Raji (cell line): ENCODE data around the gene FRY.

Source experiments
- POLR2A ChIP-seq: IDR thresholded peaks from 2 replicates; pipeline ENCODE4 v1.6.1; 2011; ENCODE audit warnings: low read depth, low read length, control low read depth; ENCODE audit not compliant: insufficient read depth

FRY gene

DNA sequence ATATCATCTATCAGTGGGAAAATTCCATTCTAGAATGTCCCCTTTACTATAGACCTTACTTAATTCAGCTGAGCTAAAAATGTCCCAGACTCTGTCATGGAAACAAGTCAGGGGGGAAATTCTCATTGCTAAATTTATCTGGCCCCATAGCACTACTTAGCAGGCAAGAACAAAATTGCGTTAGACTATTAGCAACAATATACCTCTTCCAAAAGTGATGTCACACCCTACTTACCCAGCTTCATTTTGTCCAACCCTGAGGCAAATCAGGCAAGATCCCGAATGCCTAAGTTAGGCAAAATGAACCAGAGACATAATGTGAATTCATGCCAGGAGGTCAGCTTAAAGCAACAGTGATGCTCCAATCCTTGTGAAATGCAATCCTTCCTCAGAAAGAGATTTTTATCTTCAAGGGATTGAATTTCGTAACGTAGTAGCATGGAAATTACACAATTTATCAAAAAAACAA is 93.7 kb downstream of the FRY start:
- no peak for TF ChIP-seq POLR2A

DNA sequence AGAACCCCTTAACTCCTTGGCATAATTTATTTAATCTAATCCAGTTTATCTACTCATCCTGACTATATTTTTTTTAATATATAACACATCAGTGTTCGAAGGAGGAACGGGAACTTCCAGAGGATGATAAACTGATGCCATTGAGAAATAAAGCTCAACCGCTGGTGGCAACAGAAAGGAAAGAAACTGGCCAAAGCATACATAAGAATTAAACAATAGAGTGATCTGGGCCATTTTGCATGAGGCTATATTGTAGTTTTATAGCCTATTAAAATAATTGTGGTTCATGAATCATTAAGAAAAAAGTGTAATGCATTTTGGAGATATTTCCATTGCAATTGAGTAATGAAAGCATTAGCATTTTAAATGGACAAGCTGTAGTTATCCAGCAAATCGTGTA is 94.2 kb downstream of the FRY start:
- TF ChIP-seq POLR2A: no peak

DNA sequence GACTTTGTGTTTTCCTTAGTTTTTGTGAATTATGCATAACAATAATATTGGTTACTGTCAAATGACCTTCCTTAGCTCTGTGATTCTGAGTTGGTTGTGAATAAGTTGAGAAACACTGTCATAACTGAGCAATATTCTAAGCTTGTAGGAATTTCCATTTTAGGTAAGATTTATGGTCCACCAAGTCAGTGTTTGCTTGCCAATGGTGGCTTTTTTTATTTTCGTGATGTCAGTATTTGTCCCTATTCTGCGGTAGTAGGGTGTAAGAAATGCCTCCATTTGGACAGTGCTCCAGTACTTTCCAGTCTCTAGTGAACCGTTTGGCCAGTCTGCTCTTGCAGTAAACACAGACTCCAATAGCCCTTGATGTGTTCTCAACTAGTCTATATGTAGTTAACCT is 94.7 kb downstream of the FRY start:
- no peak for TF ChIP-seq POLR2A

DNA sequence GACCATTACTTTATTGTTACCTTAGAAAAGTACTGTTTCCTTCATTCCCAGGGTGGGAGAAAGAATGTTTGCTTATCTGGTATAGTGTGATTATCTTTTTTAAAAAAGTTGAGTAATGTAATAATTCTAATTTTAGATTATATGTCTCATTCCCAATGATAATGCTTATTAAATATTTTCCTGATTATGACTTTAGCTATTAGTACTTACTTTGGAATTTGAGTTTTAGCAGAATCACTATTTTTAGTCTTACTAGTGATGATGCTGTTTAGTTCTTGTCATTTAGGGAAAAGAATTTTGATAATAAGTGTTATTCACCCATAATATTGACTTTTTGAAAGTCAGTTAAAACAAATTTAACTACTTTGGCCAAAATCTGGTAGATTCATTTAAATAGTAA is 95.2 kb downstream of the FRY start:
- TF ChIP-seq POLR2A: no peak

DNA sequence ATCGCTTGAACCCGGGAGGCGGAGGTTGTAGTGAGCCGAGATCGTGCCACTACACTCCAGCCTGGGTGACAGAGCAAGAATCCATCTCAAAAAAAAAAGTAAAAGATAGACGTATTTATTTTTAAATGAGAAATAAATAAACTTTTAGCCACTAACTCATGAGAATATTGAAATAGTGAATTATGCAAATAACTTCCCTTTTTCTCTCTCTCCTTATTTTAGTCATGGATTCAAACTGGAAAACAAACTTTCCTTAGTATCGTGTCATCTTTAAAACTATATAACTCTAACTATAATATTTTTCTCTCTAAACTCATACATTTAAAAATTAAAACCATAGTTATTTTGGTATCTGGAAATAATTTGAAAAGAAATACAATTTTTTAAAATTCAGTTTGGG is 96.1 kb downstream of the FRY start:
- no peak for TF ChIP-seq POLR2A

DNA sequence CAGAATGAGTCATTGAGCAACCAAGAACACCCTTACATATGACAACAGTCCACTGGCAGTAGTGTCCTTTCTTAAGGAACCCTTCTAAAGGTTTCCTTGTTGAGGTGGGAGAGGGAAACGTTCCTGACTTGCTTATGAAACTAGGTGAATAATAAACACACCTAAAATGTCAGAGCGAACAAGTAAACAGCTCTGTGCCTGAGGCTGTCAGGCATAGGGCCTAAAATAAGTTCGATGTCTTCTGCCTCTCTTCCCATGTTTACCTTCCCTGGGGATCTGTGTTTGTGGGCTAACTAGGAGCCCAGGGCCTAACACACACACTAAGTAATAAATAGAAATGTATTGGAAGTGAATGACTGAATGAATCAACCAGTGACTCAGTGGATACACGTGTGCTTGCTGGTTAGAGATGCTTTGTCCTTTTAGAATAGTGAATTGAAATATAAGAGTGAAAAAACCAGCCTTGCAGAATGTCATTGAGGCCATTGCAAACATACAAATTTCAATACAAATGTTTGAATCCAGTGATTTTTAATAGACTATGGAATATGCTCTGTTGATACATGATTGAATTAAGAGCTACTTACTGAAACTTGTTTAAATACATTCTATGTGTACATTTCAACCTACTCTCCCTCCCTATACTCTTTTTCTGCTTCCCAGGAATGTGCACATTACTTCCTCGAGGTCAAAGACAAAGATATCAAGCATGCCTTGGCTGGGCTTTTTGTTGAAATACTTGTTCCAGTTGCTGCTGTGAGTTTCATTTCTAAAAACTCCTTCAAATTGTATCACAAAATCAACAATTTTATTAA is 102.9 kb downstream of the FRY start:
- no peak for TF ChIP-seq POLR2A

DNA sequence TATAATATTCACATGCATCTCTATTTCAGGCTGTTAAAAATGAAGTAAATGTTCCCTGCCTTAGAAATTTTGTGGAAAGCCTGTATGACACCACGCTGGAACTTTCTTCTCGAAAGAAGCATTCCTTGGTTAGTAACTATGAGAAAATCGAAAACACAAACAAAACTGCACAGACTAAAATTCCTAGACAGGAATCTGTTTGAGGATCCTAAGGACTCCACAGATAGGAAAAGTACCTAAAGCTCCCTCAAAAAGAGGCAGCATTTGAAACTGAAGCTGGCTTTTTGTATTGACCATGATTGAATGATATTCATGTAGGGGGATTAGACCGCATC is 103.4 kb downstream of the FRY start:
- TF ChIP-seq POLR2A: no peak

DNA sequence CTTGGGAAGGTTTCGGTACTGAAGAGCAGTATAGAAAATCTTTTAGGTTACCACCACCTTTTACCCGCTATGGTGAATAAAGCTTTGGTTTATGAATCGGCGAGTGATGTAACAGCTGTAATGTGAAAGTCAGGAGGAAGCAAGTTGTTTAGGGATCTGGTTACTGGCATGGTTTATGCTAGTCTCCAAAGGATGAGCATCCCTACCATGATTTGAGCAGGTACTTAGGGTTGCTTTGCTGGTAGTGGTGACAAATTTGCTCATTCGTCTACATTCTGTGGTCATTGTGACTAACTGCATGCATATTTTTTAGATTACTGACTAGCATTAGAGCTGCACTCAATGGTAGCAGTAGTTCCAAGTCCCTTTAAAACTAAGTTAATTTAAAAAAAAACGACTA is 104.1 kb downstream of the FRY start:
- no peak for TF ChIP-seq POLR2A

DNA sequence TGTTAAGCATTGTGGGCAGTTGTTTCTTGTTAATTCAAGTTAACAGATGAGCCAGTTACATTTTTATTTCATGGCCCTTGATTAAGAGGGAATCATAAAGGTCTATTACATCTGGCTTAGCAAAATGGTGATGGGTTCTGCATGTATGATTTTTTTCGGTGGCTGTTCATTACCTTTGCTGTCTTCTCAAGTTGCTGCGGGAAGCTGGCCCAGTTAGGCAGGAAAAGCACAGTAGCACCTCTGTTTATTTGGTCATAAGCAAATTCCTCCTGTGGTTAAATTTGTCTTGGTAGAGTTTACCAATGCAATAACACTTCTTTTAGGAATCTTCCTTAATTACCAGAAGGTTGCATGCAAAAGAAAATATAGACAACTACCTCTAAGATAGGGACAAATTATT is 104.5 kb downstream of the FRY start:
- TF ChIP-seq POLR2A: no peak

DNA sequence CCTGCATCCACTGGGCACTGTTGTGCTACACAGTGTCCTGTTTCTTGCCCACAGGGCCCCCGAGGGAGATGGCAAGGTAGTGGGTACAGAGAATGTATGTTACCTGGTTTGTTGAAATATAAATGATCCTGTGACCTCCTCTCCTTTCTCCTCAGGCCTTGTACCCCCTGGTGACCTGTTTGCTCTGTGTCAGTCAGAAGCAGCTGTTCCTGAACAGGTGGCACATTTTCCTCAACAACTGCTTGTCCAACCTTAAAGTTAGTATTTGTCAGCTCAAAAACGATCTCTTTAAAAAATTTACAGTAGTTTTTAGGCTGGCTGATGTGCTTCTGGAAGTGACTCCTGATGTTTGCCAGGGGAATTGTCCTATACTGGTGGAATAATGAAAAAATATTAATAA is 105.1 kb downstream of the FRY start:
- TF ChIP-seq POLR2A: no peak

DNA sequence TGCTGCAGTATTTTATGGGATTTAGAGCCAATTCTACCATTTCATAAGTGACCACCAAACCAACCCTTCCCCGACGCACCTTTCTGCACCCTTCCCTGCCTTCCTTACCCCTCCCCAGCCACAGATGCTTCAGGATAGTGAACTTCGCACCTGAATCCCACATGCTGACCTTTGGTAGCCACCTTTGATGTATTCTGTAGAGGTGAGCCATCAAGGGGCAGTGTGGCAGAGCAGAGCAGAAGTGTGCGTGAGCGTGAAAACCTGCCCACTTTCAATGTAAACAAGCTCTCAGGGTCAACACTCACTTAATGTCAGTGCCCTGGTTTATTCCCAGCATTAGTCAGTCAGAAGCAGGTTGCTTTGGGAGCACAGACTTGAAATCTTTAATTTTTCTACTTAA is 107.7 kb downstream of the FRY start:
- TF ChIP-seq POLR2A: no peak

DNA sequence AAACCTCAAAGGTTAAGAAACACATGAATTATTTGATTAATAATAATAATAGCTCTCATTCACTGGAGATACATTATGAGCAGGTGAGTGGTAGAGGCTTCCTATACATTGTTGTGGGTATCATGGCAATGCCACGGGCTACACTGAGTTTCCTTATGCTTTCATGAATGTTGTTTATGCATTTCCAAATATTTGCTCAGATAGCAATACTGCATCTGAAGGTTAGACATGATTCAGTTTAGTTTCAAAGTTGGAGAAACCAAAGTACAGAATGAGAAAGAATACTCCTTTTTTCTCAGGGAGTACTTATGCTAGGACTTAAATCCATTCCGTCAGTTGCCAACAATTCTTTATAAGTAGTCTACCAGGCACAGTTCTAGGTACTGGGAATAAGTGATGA is 108.5 kb downstream of the FRY start:
- TF ChIP-seq POLR2A: no peak

DNA sequence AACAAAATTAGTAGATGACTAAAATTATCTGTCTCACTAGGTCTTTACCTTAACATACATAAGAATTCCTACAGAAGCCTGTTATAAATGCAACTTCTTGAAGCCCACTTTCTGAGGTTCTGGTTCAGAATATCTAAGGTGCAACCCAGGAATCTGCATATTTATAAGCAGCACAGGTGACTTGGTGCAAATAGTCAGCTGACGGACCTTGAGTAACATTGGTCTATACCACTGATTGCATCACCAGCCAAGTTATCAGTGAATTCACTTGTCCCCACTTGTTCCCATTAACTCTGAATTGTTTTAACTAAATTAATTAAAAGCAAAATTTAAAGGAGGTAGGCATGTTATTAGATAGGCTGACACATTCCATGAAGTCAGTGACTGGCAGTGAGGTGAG is 109.9 kb downstream of the FRY start:
- TF ChIP-seq POLR2A: no peak

DNA sequence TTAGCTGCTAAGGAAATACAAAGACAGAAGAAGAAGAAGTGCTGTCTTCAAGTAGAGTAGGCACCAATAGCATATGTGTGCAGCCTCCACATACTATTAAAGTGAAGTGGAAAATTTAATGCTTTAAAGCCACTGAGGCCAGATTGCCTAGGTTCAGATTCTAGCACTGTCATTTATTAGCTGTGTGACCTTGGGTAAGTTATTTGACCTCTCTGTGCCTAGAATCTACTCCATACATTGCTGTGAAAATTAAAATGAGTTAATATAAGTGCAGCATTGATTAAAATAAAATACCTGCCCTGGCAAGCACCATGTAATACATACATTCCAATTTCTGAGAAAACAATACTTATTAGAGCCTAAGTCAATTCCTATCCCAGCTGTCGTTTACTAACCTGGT is 110.5 kb downstream of the FRY start:
- TF ChIP-seq POLR2A: no peak

DNA sequence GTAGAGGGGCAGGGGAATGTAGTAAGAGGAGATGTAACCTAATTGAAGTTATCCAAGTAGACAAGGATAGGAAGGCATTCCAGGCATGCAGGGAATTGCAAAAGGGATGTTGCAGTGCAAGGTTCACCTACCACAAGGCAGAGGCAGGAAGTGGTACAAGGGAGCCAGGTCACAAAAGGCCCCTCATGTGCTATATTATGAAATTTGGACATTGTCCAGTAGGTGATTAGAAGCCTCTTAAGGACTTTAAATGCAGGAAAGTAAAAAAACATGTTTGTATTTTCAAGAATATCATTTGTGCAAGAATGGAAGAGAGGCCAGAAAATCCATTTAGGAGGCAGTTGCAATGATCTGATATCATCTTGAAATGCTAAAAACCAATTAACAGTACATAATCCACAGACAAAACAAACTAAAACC is 111.4 kb downstream of the FRY start:
- TF ChIP-seq POLR2A: no peak

DNA sequence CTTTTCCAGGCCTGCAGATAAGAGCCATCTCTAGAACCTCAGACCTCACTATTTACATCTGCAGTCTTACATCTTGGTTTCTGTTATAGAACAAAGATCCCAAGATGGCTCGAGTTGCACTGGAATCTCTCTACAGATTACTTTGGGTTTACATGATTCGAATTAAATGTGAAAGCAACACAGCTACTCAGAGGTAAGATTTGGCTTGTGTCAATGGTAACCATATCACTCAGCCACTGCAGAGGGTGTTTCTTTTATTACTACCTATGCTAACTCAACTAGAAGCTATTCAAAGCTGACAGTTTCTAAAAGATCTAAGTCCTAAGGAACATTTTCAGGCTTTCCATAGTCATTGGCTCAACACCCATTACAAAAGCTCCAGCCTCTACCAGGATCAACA is 115.6 kb downstream of the FRY start:
- TF ChIP-seq POLR2A: no peak

DNA sequence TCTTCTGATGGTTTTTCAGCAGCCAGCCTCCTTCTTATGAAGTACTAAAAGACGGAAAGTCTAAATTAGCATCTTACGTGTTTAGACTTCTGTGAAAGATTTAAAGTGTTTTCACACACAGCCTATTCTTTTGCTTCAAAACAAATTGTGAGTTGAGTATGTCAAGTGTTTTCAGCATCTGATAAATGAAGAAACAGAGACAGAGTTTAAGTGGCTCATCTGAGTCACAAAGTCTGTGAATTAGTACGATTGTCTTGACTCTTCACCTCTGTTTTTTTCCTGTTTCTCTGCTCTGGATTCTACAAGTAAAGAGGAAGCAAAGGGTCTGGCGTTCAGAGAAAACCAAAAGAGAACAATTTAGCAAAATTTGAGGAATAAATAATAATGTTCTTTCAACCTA is 116.4 kb downstream of the FRY start:
- TF ChIP-seq POLR2A: no peak
